Ovary (tissue), 3 donors: ENCODE results near the gene E2F4.

Experiments used
- EP300 ChIP-seq: sonication (generic); formaldehyde crosslinking; IDR thresholded peaks from one replicate; pipeline ENCODE4 v1.6.1; 2017; ENCODE audit warnings: antibody characterized with exemption
- TF ChIP-seq, protein P1 (sequence below), 3 donors: fragments of 450-650 bp in 2 of 3; fragments of 200-600 bp in 1 of 3; IDR thresholded peaks; one replicate each; pipeline versions ENCODE4 v1.5.1 to v1.8.0; 2016 to 2022; ENCODE audit warnings: antibody characterized with exemption in 3 of 3, mild to moderate bottlenecking in 1 of 3
- donor health status: DM: no; HTN: no; CAD: no.

DNA sequence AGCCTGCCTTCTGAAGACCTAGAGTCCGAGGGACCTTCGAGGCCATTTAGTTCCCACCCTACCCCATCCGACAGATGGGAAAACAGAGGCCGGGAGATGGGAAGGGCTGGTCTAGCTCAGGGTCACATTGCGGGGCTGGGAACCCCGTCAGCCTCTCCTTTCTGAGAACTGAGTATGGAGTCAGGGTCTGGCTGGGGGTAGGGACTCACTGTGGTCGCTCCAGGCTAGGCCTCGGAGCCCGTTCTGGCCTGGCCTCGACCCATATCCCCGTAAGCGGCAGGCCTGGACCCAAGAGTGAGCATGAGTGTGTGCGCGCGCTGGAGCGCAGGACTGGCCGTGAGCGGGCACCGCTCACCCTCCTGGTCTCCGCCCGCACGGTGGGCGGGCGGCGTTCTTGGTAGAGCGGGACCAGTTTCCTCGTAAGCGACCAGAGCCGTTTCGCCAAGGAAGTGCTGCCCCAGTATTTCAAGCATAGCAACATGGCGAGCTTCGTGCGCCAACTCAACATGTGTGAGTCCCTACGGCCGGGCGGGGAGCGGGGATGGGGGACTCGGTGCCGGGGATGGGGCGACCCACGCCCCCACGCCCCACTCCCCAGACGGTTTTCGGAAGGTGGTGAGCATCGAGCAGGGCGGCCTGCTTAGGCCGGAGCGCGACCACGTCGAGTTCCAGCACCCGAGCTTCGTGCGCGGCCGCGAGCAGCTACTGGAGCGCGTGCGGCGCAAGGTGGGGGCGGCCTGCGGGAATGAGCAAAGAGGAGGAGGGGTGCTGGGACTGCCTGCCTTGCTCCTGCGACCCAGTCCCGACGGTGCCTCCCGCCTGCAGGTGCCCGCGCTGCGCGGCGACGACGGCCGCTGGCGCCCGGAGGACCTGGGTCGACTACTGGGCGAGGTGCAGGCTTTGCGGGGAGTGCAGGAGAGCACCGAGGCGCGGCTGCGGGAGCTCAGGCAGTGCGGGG is 26.6 kb upstream of the E2F4 start:
- TF ChIP-seq, protein P1, sequence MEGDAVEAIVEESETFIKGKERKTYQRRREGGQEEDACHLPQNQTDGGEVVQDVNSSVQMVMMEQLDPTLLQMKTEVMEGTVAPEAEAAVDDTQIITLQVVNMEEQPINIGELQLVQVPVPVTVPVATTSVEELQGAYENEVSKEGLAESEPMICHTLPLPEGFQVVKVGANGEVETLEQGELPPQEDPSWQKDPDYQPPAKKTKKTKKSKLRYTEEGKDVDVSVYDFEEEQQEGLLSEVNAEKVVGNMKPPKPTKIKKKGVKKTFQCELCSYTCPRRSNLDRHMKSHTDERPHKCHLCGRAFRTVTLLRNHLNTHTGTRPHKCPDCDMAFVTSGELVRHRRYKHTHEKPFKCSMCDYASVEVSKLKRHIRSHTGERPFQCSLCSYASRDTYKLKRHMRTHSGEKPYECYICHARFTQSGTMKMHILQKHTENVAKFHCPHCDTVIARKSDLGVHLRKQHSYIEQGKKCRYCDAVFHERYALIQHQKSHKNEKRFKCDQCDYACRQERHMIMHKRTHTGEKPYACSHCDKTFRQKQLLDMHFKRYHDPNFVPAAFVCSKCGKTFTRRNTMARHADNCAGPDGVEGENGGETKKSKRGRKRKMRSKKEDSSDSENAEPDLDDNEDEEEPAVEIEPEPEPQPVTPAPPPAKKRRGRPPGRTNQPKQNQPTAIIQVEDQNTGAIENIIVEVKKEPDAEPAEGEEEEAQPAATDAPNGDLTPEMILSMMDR (IDR thresholded peaks at IDR 0.05): no peak
- TF ChIP-seq EP300: no peak
